ENCODE measurements around the gene CHGA. TPM values are rescaled to one million over a fixed set of nuclear protein-coding genes. Genes with fewer than 3 reads are reported as not detected.

CHGA gene
- total RNA-seq, 1 experiment from 2014 or later, result 8.5 TPM

DNA sequence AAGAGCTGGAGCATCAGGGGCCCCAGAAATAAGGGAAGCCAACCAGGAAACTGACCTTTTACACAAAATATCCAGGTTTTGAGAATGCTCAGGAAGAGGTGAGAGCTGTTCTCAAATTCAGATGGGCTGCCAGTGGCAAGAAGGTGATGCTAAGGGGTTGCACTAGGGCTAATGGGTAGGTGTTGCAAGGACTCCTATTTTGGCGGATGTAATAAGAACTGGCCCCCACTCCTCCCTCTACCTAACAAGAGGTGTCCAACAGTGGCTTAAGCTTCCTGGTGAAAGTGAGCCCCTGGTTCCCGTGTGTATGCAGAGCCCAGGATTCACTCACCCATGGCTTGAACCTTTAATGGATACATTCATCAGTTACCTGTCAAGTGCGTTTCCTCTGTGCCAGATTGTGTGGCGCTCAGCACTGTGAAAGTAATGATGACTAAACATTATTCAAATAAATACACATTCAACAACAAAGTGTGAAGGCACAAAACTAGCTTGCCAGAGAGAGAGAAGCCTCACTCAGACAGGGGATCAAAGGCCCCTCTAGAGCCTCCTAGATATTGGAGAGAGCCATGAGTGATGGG lies 705 bp upstream of the CHGA start:
- ChIA-PET POLR2A (no interaction called here), CTCF (no interaction called here)
- H3K4me1 Mint-ChIP-seq, result peaks cover 23% of the 10 kb centered on the region
- no peak for TF ChIP-seq ZNF425 (CRISPR knock-in tag; conservative IDR thresholded peaks at IDR 0.05)
- TF ChIP-seq ZBTB21 (CRISPR knock-in tag; IDR thresholded peaks at IDR 0.05; ENCODE audit: borderline replicate concordance), result no peak
- no peak for TF ChIP-seq NR3C1 (CRISPR knock-in tag; conservative IDR thresholded peaks at IDR 0.05; ENCODE audit: low read depth)
- TF ChIP-seq CBFB (CRISPR knock-in tag; IDR thresholded peaks at IDR 0.05; ENCODE audit: low read depth), result no peak
- no peak for TF ChIP-seq JAZF1 (CRISPR knock-in tag; IDR thresholded peaks at IDR 0.05)
- no peak overlapping the region for H3K27ac Mint-ChIP-seq
- H3K9me3 Mint-ChIP-seq, result no peaks in the 10 kb centered on the region
- no peak for DNase-seq (ENCODE audit: low spot score)
- peaks cover 85% of the 10 kb centered on the region for H3K27me3 Mint-ChIP-seq (ENCODE audit: low read depth)
- peak overlapping the region; percentile 86 for H3K4me3 Mint-ChIP-seq
- H3K36me3 Mint-ChIP-seq, result no peaks in the 10 kb centered on the region
- no peak for ATAC-seq

DNA sequence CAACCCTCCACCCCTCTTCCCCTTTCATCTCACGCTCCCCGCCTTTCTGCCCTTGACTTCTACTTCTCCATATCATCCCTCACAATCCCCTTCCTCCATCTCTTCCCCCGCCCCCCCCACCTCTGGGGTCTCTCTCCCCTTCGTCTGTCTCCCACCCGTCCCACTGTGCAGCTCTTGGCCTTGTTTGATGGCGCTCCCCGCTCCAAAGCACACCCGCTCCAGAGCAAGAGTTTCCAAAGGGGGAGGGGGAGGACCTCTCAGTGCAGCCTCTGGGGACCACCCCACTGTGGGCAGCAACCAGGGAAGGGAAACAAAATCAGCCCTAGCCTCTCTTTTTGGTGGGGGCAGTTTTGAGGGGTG lies 774 bp downstream of the CHGA start:
- Mint-ChIP-seq H3K27me3 (ENCODE audit: low read depth) (peaks cover 75% of the 10 kb centered on the region), H3K36me3 (no peaks in the 10 kb centered on the region), H3K4me1 (peaks cover 23% of the 10 kb centered on the region), H3K4me3 (peak overlapping the region; percentile 64), H3K9me3 (no peaks in the 10 kb centered on the region), H3K27ac (no peak overlapping the region)
- DNase-seq (ENCODE audit: low spot score) (no peak), ATAC-seq (no peak)
- TF ChIP-seq, protein P1, sequence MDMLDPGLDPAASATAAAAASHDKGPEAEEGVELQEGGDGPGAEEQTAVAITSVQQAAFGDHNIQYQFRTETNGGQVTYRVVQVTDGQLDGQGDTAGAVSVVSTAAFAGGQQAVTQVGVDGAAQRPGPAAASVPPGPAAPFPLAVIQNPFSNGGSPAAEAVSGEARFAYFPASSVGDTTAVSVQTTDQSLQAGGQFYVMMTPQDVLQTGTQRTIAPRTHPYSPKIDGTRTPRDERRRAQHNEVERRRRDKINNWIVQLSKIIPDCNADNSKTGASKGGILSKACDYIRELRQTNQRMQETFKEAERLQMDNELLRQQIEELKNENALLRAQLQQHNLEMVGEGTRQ (CRISPR knock-in tag; IDR thresholded peaks at IDR 0.05), result no peak
- no peak for TF ChIP-seq NR1H2 (CRISPR knock-in tag; IDR thresholded peaks at IDR 0.05)
- TF ChIP-seq, protein P2, sequence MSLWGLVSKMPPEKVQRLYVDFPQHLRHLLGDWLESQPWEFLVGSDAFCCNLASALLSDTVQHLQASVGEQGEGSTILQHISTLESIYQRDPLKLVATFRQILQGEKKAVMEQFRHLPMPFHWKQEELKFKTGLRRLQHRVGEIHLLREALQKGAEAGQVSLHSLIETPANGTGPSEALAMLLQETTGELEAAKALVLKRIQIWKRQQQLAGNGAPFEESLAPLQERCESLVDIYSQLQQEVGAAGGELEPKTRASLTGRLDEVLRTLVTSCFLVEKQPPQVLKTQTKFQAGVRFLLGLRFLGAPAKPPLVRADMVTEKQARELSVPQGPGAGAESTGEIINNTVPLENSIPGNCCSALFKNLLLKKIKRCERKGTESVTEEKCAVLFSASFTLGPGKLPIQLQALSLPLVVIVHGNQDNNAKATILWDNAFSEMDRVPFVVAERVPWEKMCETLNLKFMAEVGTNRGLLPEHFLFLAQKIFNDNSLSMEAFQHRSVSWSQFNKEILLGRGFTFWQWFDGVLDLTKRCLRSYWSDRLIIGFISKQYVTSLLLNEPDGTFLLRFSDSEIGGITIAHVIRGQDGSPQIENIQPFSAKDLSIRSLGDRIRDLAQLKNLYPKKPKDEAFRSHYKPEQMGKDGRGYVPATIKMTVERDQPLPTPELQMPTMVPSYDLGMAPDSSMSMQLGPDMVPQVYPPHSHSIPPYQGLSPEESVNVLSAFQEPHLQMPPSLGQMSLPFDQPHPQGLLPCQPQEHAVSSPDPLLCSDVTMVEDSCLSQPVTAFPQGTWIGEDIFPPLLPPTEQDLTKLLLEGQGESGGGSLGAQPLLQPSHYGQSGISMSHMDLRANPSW (CRISPR knock-in tag; conservative IDR thresholded peaks at IDR 0.05; ENCODE audit: low read depth), result no peak
- no peak for TF ChIP-seq ZNF281 (CRISPR knock-in tag; IDR thresholded peaks at IDR 0.05)
- no peak for TF ChIP-seq USF1 (CRISPR knock-in tag; IDR thresholded peaks at IDR 0.05)
- TF ChIP-seq E2F4 (CRISPR knock-in tag; IDR thresholded peaks at IDR 0.05; ENCODE audit: borderline replicate concordance, low read depth), result no peak
- TF ChIP-seq ZNF232 (CRISPR knock-in tag; IDR thresholded peaks at IDR 0.05), result no peak
- TF ChIP-seq ZNF317 (CRISPR knock-in tag; IDR thresholded peaks at IDR 0.05; ENCODE audit: borderline replicate concordance, low read depth), result no peak
- no peak for TF ChIP-seq ZNF121 (CRISPR knock-in tag; IDR thresholded peaks at IDR 0.05)
- TF ChIP-seq NFATC4 (CRISPR knock-in tag; IDR thresholded peaks at IDR 0.05), result no peak
- TF ChIP-seq TEAD4 (CRISPR knock-in tag; IDR thresholded peaks at IDR 0.05), result no peak
- no peak for TF ChIP-seq E2F5 (CRISPR knock-in tag; IDR thresholded peaks at IDR 0.05)
- TF ChIP-seq CREM (CRISPR knock-in tag; IDR thresholded peaks at IDR 0.05), result no peak
- TF ChIP-seq JUN (CRISPR knock-in tag; IDR thresholded peaks at IDR 0.05), result no peak
- no peak for TF ChIP-seq ZNF396 (CRISPR knock-in tag; IDR thresholded peaks at IDR 0.05; ENCODE audit: borderline replicate concordance)
- TF ChIP-seq NFE2L1 (CRISPR knock-in tag; IDR thresholded peaks at IDR 0.05), result no peak
- no peak for TF ChIP-seq GTF2I (CRISPR knock-in tag; conservative IDR thresholded peaks at IDR 0.05)
- no peak for TF ChIP-seq ZNF138 (CRISPR knock-in tag; conservative IDR thresholded peaks at IDR 0.05)
- TF ChIP-seq GRHL2 (CRISPR knock-in tag; IDR thresholded peaks at IDR 0.05; ENCODE audit: insufficient replicate concordance, severe bottlenecking), result no peak
- CTCF ChIA-PET, result interaction anchor here (0.8 to 1.1 kb wide), 2 partner anchors 9 to 283 kb away, joined by 3 to 4 read pairs; partner anchors contain the start of genes GON7 and UBR7
- POLR2A ChIA-PET, result interaction anchor here (0.6 kb wide), 1 partner anchor 279 kb away, joined by 3 read pairs; no protein-coding TSS in a partner anchor
